Fibroblast of mammary gland (primary cell): Measurements from ENCODE around the gene UTS2B.
"Not testable (repeated sequence)": the region's sequence is repeated elsewhere in the genome, so short reads cannot be mapped to it uniquely, and the experiment has no call there.

Source experiments
- DNase-seq: peaks from one replicate; pipeline ENCODE4 v3.0.0-alpha.2; 2010; ENCODE audit warnings: low read depth
- H3K4me3 ChIP-seq: 2 replicates; pipeline ENCODE4 v1.5.1; 2011; ENCODE audit warnings: low read depth, mild to moderate bottlenecking, low read length, moderate library complexity; ENCODE audit not compliant: control insufficient read depth
- CTCF ChIP-seq: conservative IDR thresholded peaks from 2 replicates; pipeline ENCODE4 v1.5.1; 2011; ENCODE audit warnings: low read depth, low read length, inconsistent platforms; ENCODE audit not compliant: control insufficient read depth, insufficient read depth

Gene UTS2B

GRCh38 chr3:191253089-191253799 is 77.1 kb downstream of the UTS2B start:
- no peak overlapping the region for H3K4me3 ChIP-seq
- TF ChIP-seq CTCF = no peak

GRCh38 chr3:191246630-191247029 is 83.7 kb downstream of the UTS2B start:
- peak; percentile 80 for DNase-seq
- no peak overlapping the region for H3K4me3 ChIP-seq
- TF ChIP-seq CTCF = no peak

More at GRCh38 chr3:191253089-191253799, 77.1 kb downstream of the UTS2B start:
- no peak for DNase-seq

GRCh38 chr3:191246034-191246433 is 84.3 kb downstream of the UTS2B start:
- not testable (repeated sequence) for H3K4me3 ChIP-seq, DNase-seq

- DNase-seq = peak; percentile 41
- TF ChIP-seq CTCF = peak; percentile 47
- H3K4me3 ChIP-seq = no peak overlapping the region
Observed at GRCh38 chr3:191244242-191244867, 86.0 kb downstream of the UTS2B start.

- no peak for TF ChIP-seq CTCF
- no peak overlapping the region for H3K4me3 ChIP-seq
- DNase-seq = no peak
Observed at GRCh38 chr3:191240486-191240885, 89.8 kb downstream of the UTS2B start.

- DNase-seq = no peak
- H3K4me3 ChIP-seq = no peak overlapping the region
- no peak for TF ChIP-seq CTCF
Observed at GRCh38 chr3:191239407-191240031, 90.8 kb downstream of the UTS2B start.

GRCh38 chr3:191238321-191238817 is 92.0 kb downstream of the UTS2B start:
- DNase-seq = no peak
- no peak for TF ChIP-seq CTCF
- no peak overlapping the region for H3K4me3 ChIP-seq
